Stimulated activated effector memory CD8-positive, alpha-beta T cell treated with anti-CD3 and anti-CD28 coated beads, Interleukin-12 subunit alpha, Interleukin-12 subunit beta, amount 100 ng/mL, for 72 hours (primary cell): ENCODE measurements around the gene CASP10.
A peak's percentile ranks its signal among the peaks of the same experiment; 100 is the strongest.

Experiments used
- ATAC-seq: fragments of 150-1000 bp; cut with Tn5 transposase; 2 replicates; pipeline ENCODE4 v1.10.0; 2021
- DNase-seq, 2 donors: peaks; one replicate each; pipeline ENCODE4 v3.0.0; 2021 to 2022; ENCODE audit warnings: low spot score in 2 of 2
- H3K27ac Mint-ChIP-seq: one replicate; pipeline ENCODE4 v1.8.0; 2022; ENCODE audit warnings: mild to moderate bottlenecking, mixed read lengths
- H3K36me3 Mint-ChIP-seq: one replicate; pipeline ENCODE4 v1.8.0; 2022; ENCODE audit warnings: mild to moderate bottlenecking, mixed read lengths
- H3K4me1 Mint-ChIP-seq: one replicate; pipeline ENCODE4 v1.8.0; 2022; ENCODE audit warnings: mixed read lengths
- H3K4me3 Mint-ChIP-seq: one replicate; pipeline ENCODE4 v1.8.0; 2022; ENCODE audit warnings: mild to moderate bottlenecking, mixed read lengths
- H3K9me3 Mint-ChIP-seq: one replicate; pipeline ENCODE4 v1.8.0; 2022; ENCODE audit warnings: mixed read lengths

The CASP10 gene

DNA sequence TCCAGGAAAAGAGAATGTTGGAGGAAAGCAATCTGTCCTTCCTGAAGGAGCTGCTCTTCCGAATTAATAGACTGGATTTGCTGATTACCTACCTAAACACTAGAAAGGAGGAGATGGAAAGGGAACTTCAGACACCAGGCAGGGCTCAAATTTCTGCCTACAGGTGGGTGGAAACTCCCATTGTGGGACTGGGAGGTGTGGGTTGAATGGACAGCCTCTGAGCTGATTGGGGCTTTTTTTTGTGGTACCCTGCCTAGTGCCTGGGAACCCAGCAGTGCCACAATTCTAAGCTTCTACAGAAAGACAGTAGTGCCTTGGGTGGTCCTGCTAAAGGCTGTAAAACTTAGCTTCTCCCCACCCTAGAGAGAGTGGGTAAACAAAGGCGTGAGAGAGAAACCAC is 83.7 kb downstream of the CASP10 start:
- Mint-ChIP-seq H3K36me3 (peaks cover 82% of the 10 kb centered on the region), H3K4me1 (peaks cover 67% of the 10 kb centered on the region), H3K4me3 (peak overlapping the region; percentile 88), H3K27ac (peak overlapping the region; percentile 69), H3K9me3 (no peaks in the 10 kb centered on the region)
- ATAC-seq, result no peak
- no peak for DNase-seq

DNA sequence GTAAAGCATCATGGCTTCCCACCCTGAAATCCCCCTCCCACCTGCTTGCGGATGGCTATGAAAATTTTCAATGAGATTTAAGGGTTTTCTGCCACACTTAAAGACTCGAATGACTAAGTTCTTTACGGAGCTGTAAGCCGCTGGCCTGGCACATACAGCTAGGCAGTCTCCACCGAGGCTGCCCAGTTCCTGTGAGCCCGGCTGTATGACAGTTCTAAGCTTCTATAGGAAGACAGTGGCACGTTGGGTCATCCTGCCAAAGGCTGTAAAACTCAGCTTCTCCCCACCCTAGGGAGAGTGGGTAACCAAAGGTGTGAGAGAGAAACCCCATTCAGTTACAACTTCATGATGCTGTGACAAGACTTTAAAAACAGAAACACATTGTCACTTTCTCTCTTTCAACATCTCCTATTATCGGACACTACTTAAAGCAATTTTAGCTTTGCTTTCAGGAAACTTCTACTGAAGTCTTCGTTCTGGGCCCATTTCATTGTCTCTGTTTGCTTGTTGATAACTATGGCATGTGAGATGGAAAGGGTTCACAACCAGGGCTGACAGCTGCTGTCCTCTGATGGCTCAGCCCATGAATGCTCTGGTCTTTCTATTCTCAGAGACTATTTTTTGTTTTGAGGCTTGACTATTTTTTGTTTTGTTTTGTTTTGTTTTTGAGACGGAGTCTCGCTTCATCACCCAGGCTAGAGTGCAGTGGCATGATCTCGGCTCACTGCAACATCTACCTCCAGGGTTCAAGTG is 84.5 kb downstream of the CASP10 start:
- DNase-seq, result no peak
- no peaks in the 10 kb centered on the region for H3K9me3 Mint-ChIP-seq
- H3K36me3 Mint-ChIP-seq, result peaks cover 83% of the 10 kb centered on the region
- ATAC-seq, result peak; percentile 71
- H3K4me3 Mint-ChIP-seq, result peak overlapping the region; percentile 88
- peaks cover 73% of the 10 kb centered on the region for H3K4me1 Mint-ChIP-seq
- peak overlapping the region; percentile 69 for H3K27ac Mint-ChIP-seq

DNA sequence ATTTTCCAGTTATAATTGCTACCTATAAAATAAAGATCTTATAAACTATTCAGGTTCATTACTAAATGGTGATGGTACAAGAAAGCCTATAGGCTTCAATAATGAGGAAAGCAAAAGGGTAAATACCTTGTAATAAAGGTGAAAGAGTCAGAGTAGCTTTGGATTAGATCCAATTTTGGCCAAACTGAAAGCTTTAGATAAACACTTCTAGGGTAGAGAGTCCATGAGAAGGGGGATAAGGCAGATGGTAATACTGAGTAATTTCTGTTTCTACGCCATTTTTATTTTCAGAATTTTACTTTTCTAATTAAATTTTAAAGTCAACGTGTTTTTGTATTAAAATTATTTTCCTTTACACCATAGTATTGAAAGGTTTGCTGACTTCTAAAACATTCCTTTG is 86.8 kb downstream of the CASP10 start:
- Mint-ChIP-seq H3K4me1 (peaks cover 83% of the 10 kb centered on the region), H3K9me3 (no peaks in the 10 kb centered on the region), H3K4me3 (no peak overlapping the region), H3K27ac (no peak overlapping the region), H3K36me3 (peaks cover 92% of the 10 kb centered on the region)
- ATAC-seq, result no peak
- DNase-seq, result no peak

DNA sequence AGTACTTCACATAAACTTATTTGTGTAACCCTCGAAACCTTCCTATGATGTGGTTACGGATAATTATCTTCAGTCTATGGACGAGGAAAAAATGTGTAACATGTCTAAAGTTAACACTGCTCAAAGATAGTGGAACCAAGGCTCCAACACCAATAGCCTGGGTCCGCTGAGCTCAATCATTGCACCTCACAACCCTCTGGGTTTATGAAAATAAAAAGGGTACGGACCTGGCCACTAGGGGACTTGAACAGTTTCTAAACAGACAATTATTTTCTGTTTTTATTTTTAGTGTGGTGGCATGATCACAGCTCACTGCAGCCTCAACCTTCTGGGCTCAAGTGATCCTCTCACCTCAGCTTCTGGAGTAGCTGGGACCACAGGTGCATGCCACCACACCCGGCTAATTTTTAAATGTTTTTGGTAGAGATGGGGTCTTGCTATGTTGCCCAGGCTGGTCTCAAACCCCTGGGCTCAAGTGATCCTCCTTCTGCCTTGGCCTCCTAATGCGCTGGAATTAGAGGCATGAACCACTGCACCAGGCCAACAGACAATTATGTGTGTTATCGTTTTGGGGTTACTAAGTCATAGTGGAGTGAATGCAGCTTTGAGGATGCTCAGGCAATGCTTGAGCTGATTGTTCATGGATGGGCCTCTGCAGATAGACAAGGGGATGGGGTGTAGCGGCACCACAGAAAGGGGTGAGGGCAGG is 87.5 kb downstream of the CASP10 start:
- no peak for ATAC-seq
- peaks cover 78% of the 10 kb centered on the region for H3K4me1 Mint-ChIP-seq
- DNase-seq, result no peak
- peak overlapping the region; percentile 25 for H3K4me3 Mint-ChIP-seq
- H3K36me3 Mint-ChIP-seq, result peaks cover 96% of the 10 kb centered on the region
- peak overlapping the region; percentile 45 for H3K27ac Mint-ChIP-seq
- H3K9me3 Mint-ChIP-seq, result no peaks in the 10 kb centered on the region

DNA sequence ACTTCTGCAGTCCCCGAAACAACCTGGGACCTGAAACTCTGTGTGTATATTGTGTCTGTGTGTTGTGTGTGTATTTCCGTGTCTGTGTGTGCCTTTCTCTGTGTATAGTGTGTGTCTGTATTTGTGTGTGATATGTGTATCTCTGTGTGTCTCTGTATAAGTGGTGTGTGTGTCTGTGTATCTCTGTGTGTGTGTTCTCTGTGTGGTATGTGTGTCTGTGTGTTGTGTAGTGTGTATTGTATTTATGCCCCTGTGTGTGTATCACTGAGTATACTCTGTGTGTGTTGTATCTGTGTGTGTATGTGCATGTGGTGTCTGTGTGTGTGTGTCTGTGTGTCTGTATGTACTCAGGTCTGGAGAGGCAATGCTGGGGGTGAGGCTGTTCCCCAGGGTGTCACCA is 89.0 kb downstream of the CASP10 start:
- Mint-ChIP-seq H3K36me3 (peaks cover 100% of the 10 kb centered on the region), H3K9me3 (no peaks in the 10 kb centered on the region), H3K4me1 (peaks cover 69% of the 10 kb centered on the region), H3K4me3 (peak overlapping the region; percentile 25), H3K27ac (peak overlapping the region; percentile 55)
- ATAC-seq (peak; percentile 31), DNase-seq (no peak)

DNA sequence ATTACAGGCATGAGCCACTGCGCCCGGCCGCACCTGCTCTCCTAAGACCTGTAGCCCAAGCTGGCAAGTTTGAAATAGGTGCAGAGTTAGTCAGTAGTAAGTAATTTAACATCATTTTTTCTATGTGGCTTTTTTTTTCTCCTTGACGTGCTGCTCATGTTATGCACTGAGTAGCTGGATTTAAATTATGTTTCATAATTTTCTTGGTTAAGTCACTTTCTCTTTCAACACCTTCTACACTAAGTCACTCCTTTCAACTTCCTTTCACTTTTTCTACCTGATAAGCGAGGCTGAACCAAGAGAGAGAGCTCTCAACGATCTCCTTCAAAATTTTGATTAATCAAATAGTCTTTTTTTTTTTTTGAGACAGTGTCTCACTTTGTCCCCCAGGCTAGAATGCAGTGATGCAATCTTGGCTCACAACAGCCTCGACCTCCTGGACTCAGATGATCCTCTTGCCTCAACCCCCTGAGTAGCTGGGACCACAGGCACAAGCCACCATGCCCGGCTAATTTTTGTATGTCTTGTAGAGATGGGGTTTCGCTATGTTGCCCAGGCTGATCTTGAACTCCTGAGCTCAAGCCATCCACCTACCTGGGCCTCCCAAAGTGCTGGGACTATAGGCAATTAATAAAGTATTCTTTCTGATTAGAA is 90.5 kb downstream of the CASP10 start:
- Mint-ChIP-seq H3K27ac (peak overlapping the region; percentile 55), H3K4me1 (peaks cover 60% of the 10 kb centered on the region), H3K4me3 (no peak overlapping the region), H3K36me3 (peaks cover 100% of the 10 kb centered on the region), H3K9me3 (no peaks in the 10 kb centered on the region)
- ATAC-seq (peak; percentile 54), DNase-seq (no peak)

DNA sequence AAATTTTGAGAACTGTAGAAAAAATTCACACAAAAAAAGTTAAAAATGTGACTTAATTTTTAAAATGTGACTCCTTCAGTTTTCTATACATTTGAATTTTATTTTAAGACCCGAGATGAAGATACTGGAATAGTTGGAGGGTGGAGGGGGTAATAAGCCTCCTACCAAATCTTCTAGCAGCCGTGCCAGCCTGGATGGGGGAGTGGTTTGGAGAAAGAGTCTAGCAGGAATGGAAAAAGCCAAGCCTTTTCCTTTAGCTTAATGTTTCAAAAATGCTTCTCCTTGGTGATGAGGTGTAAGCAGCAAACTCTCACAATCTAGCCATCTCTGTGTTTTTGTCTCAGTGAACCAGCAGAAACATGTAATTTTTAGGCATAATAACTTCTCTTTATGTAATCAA is 92.1 kb downstream of the CASP10 start:
- DNase-seq (no peak), ATAC-seq (no peak)
- H3K36me3 Mint-ChIP-seq, result peaks cover 100% of the 10 kb centered on the region
- H3K9me3 Mint-ChIP-seq, result no peaks in the 10 kb centered on the region
- H3K4me3 Mint-ChIP-seq, result no peak overlapping the region
- peaks cover 65% of the 10 kb centered on the region for H3K4me1 Mint-ChIP-seq
- H3K27ac Mint-ChIP-seq, result peak overlapping the region; percentile 23

DNA sequence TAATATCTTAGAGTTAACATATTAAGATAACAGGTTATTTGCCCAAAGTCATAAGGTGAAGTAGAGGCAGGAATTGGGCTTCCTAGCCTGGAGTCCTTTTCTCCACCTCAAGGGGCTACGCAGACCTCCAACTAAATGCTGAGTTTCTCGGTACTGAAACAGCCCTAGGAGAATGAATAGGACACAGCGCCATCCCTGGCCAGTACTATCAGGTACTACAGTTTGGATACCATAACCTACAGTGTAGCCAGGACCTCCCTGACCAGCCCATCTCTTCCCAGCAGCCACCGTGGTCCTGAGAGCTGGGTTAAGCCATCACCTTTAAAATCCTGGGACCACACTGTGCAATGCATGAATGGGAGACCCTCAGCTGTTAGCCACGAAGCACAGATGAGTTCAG is 93.0 kb downstream of the CASP10 start:
- Mint-ChIP-seq H3K27ac (no peak overlapping the region), H3K9me3 (no peaks in the 10 kb centered on the region), H3K4me1 (peaks cover 64% of the 10 kb centered on the region), H3K4me3 (no peak overlapping the region), H3K36me3 (peaks cover 100% of the 10 kb centered on the region)
- ATAC-seq, result no peak
- DNase-seq, result no peak

DNA sequence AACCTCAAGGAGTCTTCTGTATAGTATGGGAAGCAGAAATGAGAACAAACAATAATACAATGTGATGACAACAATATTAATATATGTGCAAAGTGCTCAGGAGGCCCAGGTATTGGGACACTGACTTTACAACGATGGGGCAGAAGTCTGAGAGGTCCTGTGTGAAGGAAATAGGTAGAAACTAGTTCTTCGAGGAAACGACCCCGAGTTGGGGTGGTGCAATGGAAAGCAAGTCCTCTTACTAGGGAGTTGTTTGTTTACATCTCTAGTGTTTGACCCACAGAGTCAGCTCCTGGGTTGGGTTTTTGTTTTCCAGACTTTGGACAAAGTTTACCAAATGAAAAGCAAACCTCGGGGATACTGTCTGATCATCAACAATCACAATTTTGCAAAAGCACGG is 93.6 kb downstream of the CASP10 start:
- H3K4me1 Mint-ChIP-seq, result peaks cover 58% of the 10 kb centered on the region
- H3K9me3 Mint-ChIP-seq, result no peaks in the 10 kb centered on the region
- peaks cover 100% of the 10 kb centered on the region for H3K36me3 Mint-ChIP-seq
- ATAC-seq (no peak), DNase-seq (no peak)
- no peak overlapping the region for H3K27ac Mint-ChIP-seq
- H3K4me3 Mint-ChIP-seq, result no peak overlapping the region
